Kidney glomerular epithelial cell (primary cell): ENCODE results near the gene CD300A.
A peak's percentile ranks its signal among the peaks of the same experiment; 100 is the strongest.

ENCODE experiments used
- DNase-seq: peaks from one replicate; lab custom pipeline; 2025; lab: John Stamatoyannopoulos, UW

Gene CD300A

DNA sequence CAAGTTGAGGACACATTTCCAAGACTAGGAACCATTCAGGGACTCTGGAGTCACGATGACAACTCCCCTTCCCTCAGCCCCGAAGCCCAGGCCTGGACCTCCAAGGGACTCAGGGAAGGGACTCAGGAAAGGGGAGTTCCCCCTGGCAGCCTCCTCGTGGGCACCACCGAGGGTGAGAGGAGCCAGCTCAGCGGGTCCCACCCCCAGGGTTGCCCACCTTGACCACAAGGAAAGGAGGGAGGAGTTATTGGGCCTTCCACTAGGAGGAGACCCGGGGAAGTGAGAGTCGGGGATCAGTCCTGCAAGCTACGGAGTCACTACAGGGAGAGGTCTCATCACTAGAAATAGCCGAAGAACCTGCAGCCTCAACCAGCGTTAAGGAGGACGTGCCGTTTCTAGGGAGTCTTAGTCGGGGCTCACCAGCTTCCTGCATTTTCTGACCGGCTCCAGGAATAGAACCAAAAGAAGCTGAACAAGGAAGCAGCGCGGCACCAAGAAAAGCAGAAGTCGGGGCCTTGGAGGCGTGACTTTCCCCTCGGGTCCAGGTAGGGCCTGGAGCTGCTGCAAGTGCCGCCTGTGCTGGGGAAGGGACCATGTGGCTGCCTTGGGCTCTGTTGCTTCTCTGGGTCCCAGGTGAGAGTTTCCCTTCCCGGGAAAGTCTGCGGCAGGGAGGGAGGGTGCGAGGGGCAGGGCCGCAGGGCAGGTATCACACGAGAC, at the start of gene CD300A:
Gene CD300A, plus strand, starts transcription at position 524 of the 717 bp plus-strand sequence. Its CDS starts 70 bp downstream, at position 594.
- no peak for DNase-seq

- DNase-seq = peak; percentile 94
Measured at GRCh38 chr17:74417178-74418045, 49.0 kb upstream of the CD300A start.

GRCh38 chr17:74419928-74420411, 46.5 kb upstream of the CD300A start:
- DNase-seq = no peak

DNA sequence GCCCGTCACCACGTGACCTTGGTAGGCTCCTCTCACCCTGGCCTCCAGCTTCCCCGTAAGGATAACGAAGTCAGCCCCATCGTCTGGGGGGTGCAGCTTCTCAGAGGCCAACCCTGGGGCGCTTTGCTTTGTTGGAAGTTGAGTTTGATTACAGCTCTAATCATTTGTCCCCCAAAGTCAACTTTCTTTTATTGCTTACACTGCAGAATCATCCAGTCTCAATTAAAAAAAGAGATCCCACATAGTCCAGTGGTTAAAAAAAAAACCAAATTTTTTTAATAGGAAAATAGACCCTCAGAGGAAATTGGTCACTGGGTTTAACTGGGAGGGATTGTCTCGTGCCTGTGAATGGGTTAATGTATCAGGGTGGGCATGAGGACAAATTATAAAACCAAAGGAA, 42.3 kb upstream of the CD300A start:
- no peak for DNase-seq

DNA sequence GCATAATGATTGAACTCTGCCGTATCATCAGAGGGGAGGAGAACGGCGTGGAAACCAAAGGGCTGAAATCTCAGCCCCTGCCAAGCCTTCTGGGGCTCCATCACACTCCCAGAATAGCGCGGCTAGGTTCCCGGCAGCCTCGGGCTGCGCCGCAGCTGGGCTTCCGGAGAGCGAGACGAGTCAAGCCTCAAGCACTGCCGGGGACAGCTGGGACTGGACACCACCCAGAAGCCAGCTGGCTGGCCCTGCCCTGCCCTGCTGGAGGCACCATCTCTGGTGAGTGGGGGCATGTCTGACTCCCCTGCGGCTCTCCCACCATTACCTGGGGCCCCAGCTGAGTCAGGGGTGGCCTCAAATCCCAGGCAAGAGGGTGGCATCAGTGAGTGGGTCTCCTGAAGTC, 41.8 kb upstream of the CD300A start:
- DNase-seq = no peak

DNA sequence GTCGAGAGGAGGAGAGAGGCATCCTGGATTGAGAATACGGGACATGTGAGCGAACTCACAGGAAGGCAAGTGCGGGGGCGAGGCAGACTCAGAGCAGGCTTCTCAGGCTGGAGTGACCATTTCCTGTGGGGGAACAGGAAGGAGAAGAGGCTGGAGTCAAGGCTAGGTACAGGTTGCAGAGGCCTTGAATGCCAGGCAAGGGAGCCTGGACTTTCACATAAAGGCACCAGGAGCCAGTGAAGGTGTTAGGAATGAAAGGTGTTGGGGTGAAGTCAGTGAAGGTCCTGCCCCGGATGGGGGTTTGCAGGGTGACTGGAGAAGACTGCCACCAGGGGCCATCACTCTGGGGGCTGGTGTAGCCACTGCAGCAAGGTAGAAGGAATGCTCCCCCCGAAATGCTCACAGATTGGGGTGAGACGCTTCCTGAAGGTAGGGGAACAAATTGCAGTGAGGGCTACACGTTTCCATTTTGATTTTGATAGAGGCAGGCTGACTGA, 39.8 kb upstream of the CD300A start:
- DNase-seq = no peak

DNA sequence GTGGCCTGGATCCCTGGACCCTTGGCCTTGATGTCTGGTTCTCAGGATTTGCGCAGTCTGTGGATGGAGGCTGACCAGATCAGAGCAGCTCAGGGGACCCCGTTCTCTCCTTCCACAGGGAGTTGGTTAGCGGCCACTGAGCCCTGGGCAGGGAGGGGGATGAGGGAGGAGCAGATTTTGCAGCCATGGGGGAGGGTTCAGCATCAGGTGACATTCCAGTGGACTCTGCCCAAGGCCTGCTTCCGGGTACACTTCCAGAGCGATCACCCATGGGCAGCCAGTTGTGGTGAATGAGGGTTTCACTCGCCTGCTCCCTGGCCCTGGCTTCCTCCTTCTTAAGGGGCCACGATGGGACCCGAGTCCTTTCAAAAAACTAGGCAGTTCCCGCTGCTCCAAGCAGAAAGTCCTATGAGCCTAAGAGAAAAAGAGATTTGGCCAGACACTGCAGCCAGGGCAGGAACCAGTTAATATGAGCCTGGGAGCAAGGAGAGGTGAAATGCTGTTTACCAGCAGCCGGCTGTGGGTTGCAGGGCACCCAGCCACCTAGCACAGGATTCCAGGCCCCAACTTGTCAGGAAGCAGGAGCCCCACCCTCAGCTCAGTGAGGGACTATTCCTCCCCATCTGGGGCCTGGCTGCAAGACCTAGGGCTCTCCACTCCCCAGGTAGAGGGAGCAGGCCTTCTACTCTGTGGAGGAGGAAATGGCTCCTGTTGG, 39.2 kb upstream of the CD300A start:
- peak; percentile 46 for DNase-seq

DNA sequence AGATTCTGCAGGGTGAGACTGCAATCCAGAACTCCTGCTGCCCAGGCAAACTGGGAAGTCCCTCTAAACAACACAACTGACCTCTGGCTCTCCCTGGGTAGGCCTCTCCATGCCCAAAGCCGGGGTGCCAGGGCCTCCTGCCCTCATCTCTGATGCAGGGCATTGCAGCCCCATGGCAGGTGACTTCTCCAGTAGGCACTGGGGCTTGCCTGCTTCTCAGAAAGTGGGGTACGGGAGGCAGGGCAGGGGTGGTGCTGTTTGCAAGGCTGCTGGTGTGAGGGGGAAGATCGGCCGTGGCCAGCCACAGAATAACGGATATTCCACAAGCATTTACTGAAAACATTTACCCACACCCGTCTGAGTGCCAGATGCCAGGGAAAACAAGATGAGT, 38.7 kb upstream of the CD300A start:
- DNase-seq = no peak

DNA sequence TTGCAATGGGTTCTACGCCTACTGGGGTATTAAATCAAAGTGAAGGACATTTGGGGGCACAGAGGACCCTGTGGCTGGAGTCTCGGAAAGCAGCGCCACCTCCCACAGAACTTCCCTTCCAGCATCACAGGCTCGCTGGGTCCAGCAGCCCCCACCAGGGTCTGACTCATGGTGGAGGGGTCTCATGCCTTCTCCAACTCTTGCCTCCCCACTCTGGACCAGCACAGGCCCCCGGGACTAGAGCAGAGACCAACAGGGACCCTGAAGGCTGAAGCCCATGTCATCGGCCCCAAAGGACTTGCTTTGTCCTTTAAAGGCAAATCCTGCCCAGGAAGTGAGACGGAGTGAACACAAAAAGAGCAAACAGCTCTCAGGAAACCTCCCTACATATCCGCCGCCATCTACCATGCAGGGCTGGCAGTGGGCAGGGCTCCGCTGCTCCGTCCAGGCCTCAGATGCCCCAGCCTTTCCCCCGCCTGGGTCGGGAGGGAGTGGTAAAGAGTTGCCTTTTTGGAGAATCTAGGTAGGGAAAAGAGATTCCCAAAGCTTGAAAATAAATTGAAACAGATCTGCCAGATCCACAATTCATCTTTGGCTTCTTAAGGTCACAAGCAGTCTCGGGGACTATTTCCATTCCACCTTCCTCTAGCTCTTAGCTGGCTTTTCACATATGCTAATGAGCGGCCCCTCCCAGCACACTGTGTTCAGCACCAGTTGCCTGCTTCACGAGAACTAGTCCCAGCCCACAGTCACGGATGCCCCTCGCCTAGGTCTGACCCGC, 36.6 kb upstream of the CD300A start:
- no peak for DNase-seq

- no peak for DNase-seq
Measured at GRCh38 chr17:74430385-74430705, 36.1 kb upstream of the CD300A start.

- peak; percentile 97 for DNase-seq
Measured at GRCh38 chr17:74430706-74431567, 35.5 kb upstream of the CD300A start.

DNA sequence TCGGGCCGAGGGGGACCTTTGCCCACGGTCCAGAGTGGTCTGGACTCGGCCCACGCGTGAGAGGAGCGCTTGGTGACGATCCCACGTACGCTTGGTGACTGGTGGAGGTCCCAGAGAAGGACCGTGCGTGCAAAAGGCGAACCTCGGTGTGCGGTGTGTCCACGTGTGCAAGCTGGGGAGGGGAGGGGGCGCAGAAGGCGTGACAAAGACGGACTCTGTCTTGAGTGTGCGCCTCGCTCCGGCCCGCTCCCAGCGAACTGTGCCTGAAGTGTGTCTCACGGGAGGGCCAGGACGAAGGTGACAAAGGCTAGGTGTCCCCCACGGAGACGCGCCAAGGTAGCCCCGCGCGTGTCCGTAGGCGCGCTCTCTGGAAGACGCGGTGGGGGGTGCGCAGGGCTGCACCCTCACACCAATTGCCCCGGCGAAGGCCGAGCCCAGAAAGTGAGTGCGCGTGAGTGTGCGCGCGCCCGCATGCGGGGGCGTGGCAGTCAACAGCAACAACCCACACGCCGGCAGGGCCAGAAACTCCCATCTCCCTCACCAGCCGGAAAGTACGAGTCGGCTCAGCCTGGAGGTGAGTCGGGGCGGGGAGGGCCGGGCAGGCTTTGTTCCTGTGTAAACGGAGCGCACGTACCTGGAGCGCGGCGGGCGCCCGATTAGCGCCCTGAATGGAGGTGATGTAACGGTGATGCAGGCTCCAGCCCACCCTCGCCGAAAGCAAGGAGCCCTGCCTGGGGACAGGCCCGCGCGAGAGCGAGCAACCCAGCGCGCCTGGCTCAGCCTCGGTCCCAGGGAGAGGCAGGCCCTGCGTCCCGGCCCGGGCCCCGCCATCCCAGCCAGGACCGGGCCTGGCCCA, 34.6 kb upstream of the CD300A start, which contains the start of gene GPRC5C:
Gene GPRC5C, plus strand, starts transcription at position 521 of the 856 bp plus-strand sequence. CDS start 7,689 bp downstream, outside the sequence.
- DNase-seq = peak; percentile 82

GRCh38 chr17:74432424-74432690, 34.1 kb upstream of the CD300A start:
- no peak for DNase-seq

GRCh38 chr17:74432766-74433391, 33.6 kb upstream of the CD300A start:
- no peak for DNase-seq

DNA sequence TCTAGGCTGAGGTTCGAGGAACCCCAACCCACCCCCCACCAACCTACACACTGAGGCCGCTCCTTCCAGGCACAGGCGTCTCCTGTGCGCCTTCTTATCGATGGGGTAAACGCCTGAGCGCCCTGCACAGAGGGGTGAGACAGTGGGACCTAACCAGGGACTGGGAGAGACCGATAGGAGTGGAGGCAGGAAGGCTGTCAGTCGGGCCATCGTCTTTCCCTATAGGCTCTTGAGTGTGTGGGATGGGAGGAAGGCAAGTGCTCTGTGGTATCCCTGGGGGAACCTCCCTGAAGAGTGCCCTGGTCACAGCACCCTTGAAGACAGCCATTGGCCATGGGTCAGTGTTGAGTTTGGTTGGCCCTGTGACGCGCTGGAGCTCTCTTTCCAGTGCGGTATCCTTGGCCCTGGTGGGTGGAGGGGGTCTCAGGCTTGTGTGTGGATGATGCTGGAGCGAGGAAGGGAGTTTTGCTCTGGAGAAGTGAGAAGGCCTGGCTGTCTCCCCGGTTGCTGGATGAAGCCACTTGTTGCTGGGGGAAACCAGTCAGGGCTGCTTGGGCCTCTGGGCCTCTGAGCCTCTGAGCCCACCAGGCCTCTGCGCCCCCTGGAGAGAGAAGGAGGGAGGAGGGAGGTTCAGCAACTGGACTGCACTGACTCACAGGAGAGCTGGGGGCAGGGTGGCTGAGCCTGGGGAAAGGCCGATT, 32.9 kb upstream of the CD300A start:
- DNase-seq = peak; percentile 74

GRCh38 chr17:74435775-74436359, 30.6 kb upstream of the CD300A start:
- DNase-seq = no peak

DNA sequence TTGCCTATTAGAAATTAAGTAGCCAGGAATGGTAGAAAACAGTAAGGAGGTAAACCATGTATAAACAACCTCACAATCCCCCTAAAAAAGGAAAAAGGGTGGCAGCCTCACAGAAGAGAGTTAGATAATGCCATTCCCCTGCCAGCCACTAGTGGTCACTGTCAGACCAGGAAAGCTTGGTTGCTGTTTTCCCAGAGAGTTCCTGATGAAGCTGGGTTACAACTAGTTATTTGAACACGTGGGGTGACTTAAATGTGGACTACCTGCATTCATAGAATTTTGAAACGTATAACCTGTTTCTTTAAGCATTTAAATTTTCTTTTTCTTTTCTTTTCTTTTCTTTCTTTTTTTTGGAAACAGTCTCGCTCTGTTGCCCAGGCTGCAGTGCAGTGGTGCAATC, 28.7 kb upstream of the CD300A start:
- no peak for DNase-seq
